PFSK-1 (cell line): ENCODE data around the gene DHFR.

Source experiments
- POLR2AphosphoS5 ChIP-seq: IDR thresholded peaks from 2 replicates; pipeline ENCODE4 v1.6.1; 2012; ENCODE audit warnings: low read depth, mild to moderate bottlenecking, control low read depth, low read length, moderate library complexity
- REST ChIP-seq, 2 experiments: IDR thresholded peaks; 2 replicates each; pipeline versions ENCODE4 v1.6.1 to v1.8.0; 2011 to 2012; ENCODE audit warnings: low read depth in 2 of 2, low read length in 2 of 2, control low read depth in 1 of 2, inconsistent platforms in 1 of 2, mild to moderate bottlenecking in 1 of 2, moderate library complexity in 1 of 2; ENCODE audit not compliant: insufficient read depth in 1 of 2
- SIN3A ChIP-seq: IDR thresholded peaks from 2 replicates; pipeline ENCODE4 v1.6.1; 2012; ENCODE audit warnings: mild to moderate bottlenecking, low read length, moderate library complexity, borderline replicate concordance; ENCODE audit not compliant: insufficient read depth

- no peak for TF ChIP-seq POLR2AphosphoS5
- TF ChIP-seq REST (IDR thresholded peaks at IDR 0.05; ENCODE audit: insufficient read depth in 1 of 2, low read depth in 2 of 2, low read length in 2 of 2) = no peak
- TF ChIP-seq SIN3A = no peak
Observed at GRCh38 chr5:80672140-80672736, 17.5 kb upstream of the DHFR start.
